Psoas muscle (tissue), 8 donors: ENCODE data around the gene FMO2. TPM values are rescaled to one million over a fixed set of nuclear protein-coding genes. Genes with fewer than 3 reads are reported as not detected.

Experiments
- ATAC-seq, 4 donors: fragments of 200-7000 bp; cut with Tn5 transposase; one replicate each; pipeline ENCODE4 v1.9.1; 2020; ENCODE audit warnings: moderate library complexity in 3 of 4, mild to moderate bottlenecking in 2 of 4
- DNase-seq, 2 donors: peaks; one replicate each; pipeline ENCODE4 v3.0.0-alpha.2; 2020
- H3K27ac ChIP-seq: fragments of 200-600 bp; one replicate; pipeline ENCODE4 v1.8.0; 2022
- H3K27me3 ChIP-seq, 3 donors: fragments of 200-600 bp in 1 of 3; one replicate each; pipeline versions ENCODE4 v1.6.1 to v1.8.0; 2013 to 2022; ENCODE audit warnings: low read length in 2 of 3, mild to moderate bottlenecking in 2 of 3, moderate library complexity in 1 of 3; ENCODE audit not compliant: insufficient read depth in 3 of 3
- H3K36me3 ChIP-seq, 2 donors: fragments of 200-600 bp in 1 of 2; one replicate each; pipeline versions ENCODE4 v1.6.1 to v1.8.0; 2013 to 2022; ENCODE audit warnings: low read depth in 1 of 2, mild to moderate bottlenecking in 1 of 2, moderate library complexity in 1 of 2; ENCODE audit not compliant: insufficient read depth in 1 of 2
- H3K4me1 ChIP-seq: fragments of 200-600 bp; one replicate; pipeline ENCODE4 v1.8.0; 2022
- H3K4me3 ChIP-seq: fragments of 200-600 bp; one replicate; pipeline ENCODE4 v1.8.0; 2022; ENCODE audit warnings: mild to moderate bottlenecking
- H3K9me3 ChIP-seq: fragments of 200-600 bp; one replicate; pipeline ENCODE4 v1.8.0; 2022
- CTCF ChIP-seq: fragments of 200-600 bp; IDR thresholded peaks from one replicate; pipeline ENCODE4 v1.8.0; 2022; ENCODE audit warnings: antibody characterized with exemption
- WGBS, 3 donors: extraction: QIAGEN DNeasy Blood & Tissue Kit; methylation state at CpG; one replicate each; pipeline versions ENCODE4 v1.1.6 to v1.1.7; 2013; 5-methylcytosine and 5-hydroxymethylcytosine counted together
- intact Hi-C, 2 donors: fragments of 100-400 bp; cut with DNase I; formaldehyde crosslinking; loops; one replicate each; pipeline versions ENCODE4 v1.11.0 to v1.14.2; 2022
- polyA plus RNA-seq, 3 donors: library from polyadenylated mRNA; stranded (reverse); fragments of 200-250 nt; gene quantifications; one replicate each; pipeline ENCODE4 v1.2.3, GENCODE V29; 2013
- total RNA-seq, 4 donors: library from RNA; stranded (reverse); fragmentation: NEBNext Ultra II Directional in 2 of 4; extraction: Animal tissue kit (Norgen Biotek cat#: 25700) in 2 of 4; gene quantifications; one replicate each; pipeline versions ENCODE4 v1.2.1 to v1.2.4, GENCODE V29; 2021 to 2023
- donor health status: healthy with polysubstance abuse.
- donor health status: DM: no; HTN: no; CAD: no; lungs with moderate emphysema.
- donor health status: Bipolar disorder and iron deficiency.
- donor health status: healthy.
- donor health status: DM: yes; HTN: yes; CAD: no.
- donor health status: DM: no; HTN: no; CAD: no.
- donor health status: DM: no; HTN: no; CAD: no.
- donor health status: DM: yes; HTN: yes; CAD: no.

The FMO2 gene
- total and polyA plus RNA-seq, 7 donors = 6.9 to 54.1 (median 17.1) TPM

- WGBS, 3 donors = 47 to 66% (median 56%) methylated on average over 5 of the region's 5 CpGs
- Histone ChIP-seq H3K4me3 (no peak overlapping the region), H3K27me3 (no peaks in the 10 kb centered on the region), H3K36me3 (no peaks in the 10 kb centered on the region), H3K9me3 (no peaks in the 10 kb centered on the region), H3K4me1 (peaks cover 8% of the 10 kb centered on the region), H3K27ac (peak overlapping the region; percentile 75)
- intact Hi-C loops = no loop called here
- DNase-seq (peak; percentile 44 to 66), ATAC-seq (peak in 3 of 4 donors; percentile 26 to 51 (median 27))
- no peak for TF ChIP-seq CTCF
These were observed 44.7 kb upstream of the FMO2 start for GRCh38 chr1:171140401-171140800.

GRCh38 chr1:171140956-171141687 is 44.0 kb upstream of the FMO2 start:
- WGBS, 3 donors = 22 to 26% (median 25%) methylated on average over 4 of the region's 4 CpGs
- H3K4me1 ChIP-seq = peaks cover 8% of the 10 kb centered on the region

GRCh38 chr1:171141688-171142415 is 43.2 kb upstream of the FMO2 start:
- H3K27me3 ChIP-seq = no peaks in the 10 kb centered on the region
- ATAC-seq (peak; percentile 54 to 78 (median 74)), DNase-seq (peak; percentile 45 to 70)
- H3K36me3 ChIP-seq = no peaks in the 10 kb centered on the region
- intact Hi-C loops = no loop called here
- TF ChIP-seq CTCF = no peak
- H3K4me3 ChIP-seq = peak overlapping the region; percentile 15
- WGBS, 3 donors = 6 to 11% (median 9%) methylated on average over 6 of the region's 6 CpGs
- peaks cover 8% of the 10 kb centered on the region for H3K4me1 ChIP-seq
- H3K27ac ChIP-seq = peak overlapping the region; percentile 75
- H3K9me3 ChIP-seq = no peaks in the 10 kb centered on the region

More at GRCh38 chr1:171140956-171141687, 44.0 kb upstream of the FMO2 start:
- H3K4me3 ChIP-seq = no peak overlapping the region
- H3K36me3 ChIP-seq = no peaks in the 10 kb centered on the region
- TF ChIP-seq CTCF = no peak
- DNase-seq (no peak), ATAC-seq (peak in 1 of 4 donors; percentile 4)
- peak overlapping the region; percentile 75 for H3K27ac ChIP-seq
- H3K27me3 ChIP-seq = no peaks in the 10 kb centered on the region
- intact Hi-C loops = no loop called here
- no peaks in the 10 kb centered on the region for H3K9me3 ChIP-seq

GRCh38 chr1:171142416-171143385 is 42.4 kb upstream of the FMO2 start:
- Histone ChIP-seq H3K9me3 (no peaks in the 10 kb centered on the region), H3K4me1 (peaks cover 8% of the 10 kb centered on the region), H3K27me3 (no peaks in the 10 kb centered on the region), H3K27ac (peak overlapping the region; percentile 75), H3K4me3 (peak overlapping the region; percentile 42), H3K36me3 (no peaks in the 10 kb centered on the region)
- ATAC-seq (peak; percentile 36 to 58 (median 54)), DNase-seq (no peak)
- 13 to 23% (median 16%) methylated on average over 8 of the region's 8 CpGs for WGBS, 3 donors
- no peak for TF ChIP-seq CTCF
- intact Hi-C loops = no loop called here
